HepG2 (cell line): ENCODE data around the gene ATP8B2. TPM values are rescaled to one million over a fixed set of nuclear protein-coding genes. Genes with fewer than 3 reads are reported as not detected.
A peak's percentile ranks its signal among the peaks of the same experiment; 100 is the strongest.

Source experiments
- ADNP ChIP-seq: sonication (generic); formaldehyde crosslinking; IDR thresholded peaks from 2 replicates; pipeline ENCODE4 v1.4.0; 2020; ENCODE audit warnings: missing genetic modification reagents
- ARNTL ChIP-seq: sonication (generic); formaldehyde crosslinking; IDR thresholded peaks from 2 replicates; pipeline ENCODE4 v1.4.0; 2020; ENCODE audit warnings: mild to moderate bottlenecking, missing genetic modification reagents
- ELF3 ChIP-seq: IDR thresholded peaks from 2 replicates; pipeline ENCODE4 v1.6.1; 2016; ENCODE audit warnings: missing genetic modification reagents, missing compliant biosample characterization
- KDM2A ChIP-seq: sonication (generic); formaldehyde crosslinking; IDR thresholded peaks from 2 replicates; pipeline ENCODE4 v1.4.0; 2020; ENCODE audit warnings: low read depth, missing genetic modification reagents, borderline replicate concordance
- NFRKB ChIP-seq: fragments of 450-650 bp; IDR thresholded peaks from 2 replicates; pipeline ENCODE4 v1.6.1; 2017
- NPAS2 ChIP-seq: sonication (generic); formaldehyde crosslinking; IDR thresholded peaks from 2 replicates; pipeline ENCODE4 v1.8.0; 2022; ENCODE audit warnings: mild to moderate bottlenecking, missing genetic modification reagents, borderline replicate concordance
- NR2F2 ChIP-seq: IDR thresholded peaks from 2 replicates; pipeline ENCODE4 v1.6.1; 2012; ENCODE audit warnings: low read depth, inconsistent platforms, borderline replicate concordance
- POGZ ChIP-seq: sonication (generic); formaldehyde crosslinking; IDR thresholded peaks from 2 replicates; pipeline ENCODE4 v1.4.0; 2020; ENCODE audit warnings: mild to moderate bottlenecking, missing genetic modification reagents
- SAP130 ChIP-seq: IDR thresholded peaks from 2 replicates; pipeline ENCODE4 v1.6.1; 2016; ENCODE audit warnings: low read depth
- SKI ChIP-seq: fragments of 450-650 bp; IDR thresholded peaks from one replicate; pipeline ENCODE4 v1.6.1; 2018; ENCODE audit warnings: mild to moderate bottlenecking; ENCODE audit not compliant: partially characterized antibody
- SRY ChIP-seq: sonication (generic); formaldehyde crosslinking; IDR thresholded peaks from 2 replicates; pipeline ENCODE4 v1.8.0; 2022; ENCODE audit warnings: mild to moderate bottlenecking, missing genetic modification reagents
- THAP11 ChIP-seq: IDR thresholded peaks from 2 replicates; pipeline ENCODE4 v1.6.1; 2016; ENCODE audit warnings: missing biosample characterization, missing genetic modification reagents
- ZNF232 ChIP-seq: sonication (generic); formaldehyde crosslinking; IDR thresholded peaks from 2 replicates; pipeline ENCODE4 v1.4.0; 2020; ENCODE audit warnings: missing genetic modification reagents, borderline replicate concordance
- ZNF432 ChIP-seq: sonication (generic); formaldehyde crosslinking; IDR thresholded peaks from 2 replicates; pipeline ENCODE4 v1.5.0; 2020; ENCODE audit warnings: missing genetic modification reagents, mild to moderate bottlenecking, borderline replicate concordance
- ZNF468 ChIP-seq: sonication (generic); formaldehyde crosslinking; IDR thresholded peaks from 2 replicates; pipeline ENCODE4 v1.8.0; 2022; ENCODE audit warnings: mild to moderate bottlenecking, moderate library complexity, missing genetic modification reagents
- ZNF567 ChIP-seq: sonication (generic); formaldehyde crosslinking; IDR thresholded peaks from 2 replicates; pipeline ENCODE4 v1.8.1; 2023; ENCODE audit warnings: mild to moderate bottlenecking, missing genetic modification reagents, borderline replicate concordance
- polyA plus RNA-seq, 8 experiments: library from polyadenylated mRNA; depleted of rRNA in 3 of 8; stranded (reverse) in 7 of 8; unstranded in 1 of 8; fragments of >200 nt; fragmentation: Illumina TruSeq in 4 of 8; extraction: Trizol in 4 of 8; gene quantifications; 2 replicates each; pipeline versions ENCODE4 v1.2.1 to v1.2.3, GENCODE V29; 2011 to 2016; ENCODE audit warnings: low read depth in 4 of 8, missing spikeins in 1 of 8, mixed read lengths in 1 of 8; ENCODE audit not compliant: insufficient read depth in 1 of 8
- total RNA-seq, 5 experiments: library from RNA; depleted of rRNA; stranded (reverse); fragments of >200 nt; fragmentation: Illumina TruSeq; extraction: Trizol; gene quantifications; 2 replicates each; pipeline ENCODE4 v1.2.3, GENCODE V29; 2016; ENCODE audit warnings: low read depth in 1 of 5
- TF ChIP-seq, protein P1 (sequence below), 2 experiments: sonication (generic) in 1 of 2; formaldehyde crosslinking in 1 of 2; IDR thresholded peaks; 2 replicates each; pipeline versions ENCODE4 v1.4.0 to v1.6.1; 2018 to 2020; ENCODE audit warnings: missing genetic modification reagents in 2 of 2, borderline replicate concordance in 1 of 2, low read depth in 1 of 2, mild to moderate bottlenecking in 1 of 2, missing biosample characterization in 1 of 2
- TF ChIP-seq, protein P2 (sequence below): sonication (generic); formaldehyde crosslinking; IDR thresholded peaks from 2 replicates; pipeline ENCODE4 v1.5.1; 2020; ENCODE audit warnings: missing genetic modification reagents, mild to moderate bottlenecking, borderline replicate concordance
- TF ChIP-seq, protein P3 (sequence below): sonication (generic); formaldehyde crosslinking; IDR thresholded peaks from 2 replicates; pipeline ENCODE4 v1.5.1; 2020; ENCODE audit warnings: mild to moderate bottlenecking, missing genetic modification reagents, moderate library complexity
- TF ChIP-seq, protein P4 (sequence below): sonication (generic); formaldehyde crosslinking; IDR thresholded peaks from 2 replicates; pipeline ENCODE4 v1.9.0; 2022; ENCODE audit warnings: missing genetic modification reagents, mild to moderate bottlenecking, borderline replicate concordance

ATP8B2 gene
- total and polyA plus RNA-seq, 2 of the 13 experiments (the other 11 are each of a cell fraction or from before 2014, with no cell fraction given) = 20.4 to 39.3 TPM

DNA sequence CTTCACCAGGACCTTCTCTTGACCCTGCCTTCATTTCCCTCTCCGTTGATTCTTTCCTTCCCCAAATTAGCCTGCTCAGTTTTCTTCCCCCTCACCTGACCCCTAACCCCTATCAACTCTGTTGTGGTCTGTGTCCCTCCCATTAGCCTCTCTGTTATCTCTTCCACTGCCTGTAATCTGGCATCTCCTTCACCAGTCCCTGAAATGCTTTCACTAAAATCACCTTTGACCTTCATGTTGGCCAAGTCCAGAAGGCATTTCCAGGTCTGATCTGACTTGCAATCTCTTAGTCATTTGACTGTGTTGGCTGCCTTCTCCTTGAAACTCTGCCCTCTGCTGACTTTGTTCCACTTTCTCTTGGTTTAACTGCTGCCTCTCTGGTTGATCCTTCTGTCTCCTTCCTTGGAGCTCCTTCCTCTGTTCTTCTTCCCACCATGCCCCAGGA, 28.2 kb downstream of the ATP8B2 start (continued):
- TF ChIP-seq, protein P1, sequence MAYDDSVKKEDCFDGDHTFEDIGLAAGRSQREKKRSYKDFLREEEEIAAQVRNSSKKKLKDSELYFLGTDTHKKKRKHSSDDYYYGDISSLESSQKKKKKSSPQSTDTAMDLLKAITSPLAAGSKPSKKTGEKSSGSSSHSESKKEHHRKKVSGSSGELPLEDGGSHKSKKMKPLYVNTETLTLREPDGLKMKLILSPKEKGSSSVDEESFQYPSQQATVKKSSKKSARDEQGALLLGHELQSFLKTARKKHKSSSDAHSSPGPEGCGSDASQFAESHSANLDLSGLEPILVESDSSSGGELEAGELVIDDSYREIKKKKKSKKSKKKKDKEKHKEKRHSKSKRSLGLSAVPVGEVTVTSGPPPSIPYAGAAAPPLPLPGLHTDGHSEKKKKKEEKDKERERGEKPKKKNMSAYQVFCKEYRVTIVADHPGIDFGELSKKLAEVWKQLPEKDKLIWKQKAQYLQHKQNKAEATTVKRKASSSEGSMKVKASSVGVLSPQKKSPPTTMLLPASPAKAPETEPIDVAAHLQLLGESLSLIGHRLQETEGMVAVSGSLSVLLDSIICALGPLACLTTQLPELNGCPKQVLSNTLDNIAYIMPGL (CRISPR knock-in tag; IDR thresholded peaks at IDR 0.05; ENCODE audit: borderline replicate concordance in 1 of 2, low read depth in 1 of 2) = 0 out of 4 replicates have a peak, but pooled peaks of 1 of the 2 experiments have one; percentile 41
- TF ChIP-seq KDM2A (CRISPR knock-in tag) (no peak), ZNF432 (CRISPR knock-in tag) (no peak), ZNF232 (CRISPR knock-in tag) (no peak), ADNP (CRISPR knock-in tag) (no peak), POGZ (no peak), ELF3 (CRISPR knock-in tag) (peak; percentile 9; the same call in 1 of the 2 replicates), ZNF468 (CRISPR knock-in tag) (no peak), NFRKB (no peak), SKI (no peak), NPAS2 (CRISPR knock-in tag) (no peak), ARNTL (no peak), THAP11 (CRISPR knock-in tag) (no peak), SRY (CRISPR knock-in tag) (no peak), NR2F2 (0 out of 2 replicates have a peak, but pooled peaks have one; percentile 30), ZNF567 (CRISPR knock-in tag) (no peak), SAP130 (CRISPR knock-in tag) (0 out of 2 replicates have a peak, but pooled peaks have one; percentile 3)
- TF ChIP-seq, protein P2, sequence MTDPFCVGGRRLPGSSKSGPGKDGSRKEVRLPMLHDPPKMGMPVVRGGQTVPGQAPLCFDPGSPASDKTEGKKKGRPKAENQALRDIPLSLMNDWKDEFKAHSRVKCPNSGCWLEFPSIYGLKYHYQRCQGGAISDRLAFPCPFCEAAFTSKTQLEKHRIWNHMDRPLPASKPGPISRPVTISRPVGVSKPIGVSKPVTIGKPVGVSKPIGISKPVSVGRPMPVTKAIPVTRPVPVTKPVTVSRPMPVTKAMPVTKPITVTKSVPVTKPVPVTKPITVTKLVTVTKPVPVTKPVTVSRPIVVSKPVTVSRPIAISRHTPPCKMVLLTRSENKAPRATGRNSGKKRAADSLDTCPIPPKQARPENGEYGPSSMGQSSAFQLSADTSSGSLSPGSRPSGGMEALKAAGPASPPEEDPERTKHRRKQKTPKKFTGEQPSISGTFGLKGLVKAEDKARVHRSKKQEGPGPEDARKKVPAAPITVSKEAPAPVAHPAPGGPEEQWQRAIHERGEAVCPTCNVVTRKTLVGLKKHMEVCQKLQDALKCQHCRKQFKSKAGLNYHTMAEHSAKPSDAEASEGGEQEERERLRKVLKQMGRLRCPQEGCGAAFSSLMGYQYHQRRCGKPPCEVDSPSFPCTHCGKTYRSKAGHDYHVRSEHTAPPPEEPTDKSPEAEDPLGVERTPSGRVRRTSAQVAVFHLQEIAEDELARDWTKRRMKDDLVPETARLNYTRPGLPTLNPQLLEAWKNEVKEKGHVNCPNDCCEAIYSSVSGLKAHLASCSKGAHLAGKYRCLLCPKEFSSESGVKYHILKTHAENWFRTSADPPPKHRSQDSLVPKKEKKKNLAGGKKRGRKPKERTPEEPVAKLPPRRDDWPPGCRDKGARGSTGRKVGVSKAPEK (CRISPR knock-in tag) = peak; percentile 15; the same call in 1 of the 2 replicates
- TF ChIP-seq, protein P3, sequence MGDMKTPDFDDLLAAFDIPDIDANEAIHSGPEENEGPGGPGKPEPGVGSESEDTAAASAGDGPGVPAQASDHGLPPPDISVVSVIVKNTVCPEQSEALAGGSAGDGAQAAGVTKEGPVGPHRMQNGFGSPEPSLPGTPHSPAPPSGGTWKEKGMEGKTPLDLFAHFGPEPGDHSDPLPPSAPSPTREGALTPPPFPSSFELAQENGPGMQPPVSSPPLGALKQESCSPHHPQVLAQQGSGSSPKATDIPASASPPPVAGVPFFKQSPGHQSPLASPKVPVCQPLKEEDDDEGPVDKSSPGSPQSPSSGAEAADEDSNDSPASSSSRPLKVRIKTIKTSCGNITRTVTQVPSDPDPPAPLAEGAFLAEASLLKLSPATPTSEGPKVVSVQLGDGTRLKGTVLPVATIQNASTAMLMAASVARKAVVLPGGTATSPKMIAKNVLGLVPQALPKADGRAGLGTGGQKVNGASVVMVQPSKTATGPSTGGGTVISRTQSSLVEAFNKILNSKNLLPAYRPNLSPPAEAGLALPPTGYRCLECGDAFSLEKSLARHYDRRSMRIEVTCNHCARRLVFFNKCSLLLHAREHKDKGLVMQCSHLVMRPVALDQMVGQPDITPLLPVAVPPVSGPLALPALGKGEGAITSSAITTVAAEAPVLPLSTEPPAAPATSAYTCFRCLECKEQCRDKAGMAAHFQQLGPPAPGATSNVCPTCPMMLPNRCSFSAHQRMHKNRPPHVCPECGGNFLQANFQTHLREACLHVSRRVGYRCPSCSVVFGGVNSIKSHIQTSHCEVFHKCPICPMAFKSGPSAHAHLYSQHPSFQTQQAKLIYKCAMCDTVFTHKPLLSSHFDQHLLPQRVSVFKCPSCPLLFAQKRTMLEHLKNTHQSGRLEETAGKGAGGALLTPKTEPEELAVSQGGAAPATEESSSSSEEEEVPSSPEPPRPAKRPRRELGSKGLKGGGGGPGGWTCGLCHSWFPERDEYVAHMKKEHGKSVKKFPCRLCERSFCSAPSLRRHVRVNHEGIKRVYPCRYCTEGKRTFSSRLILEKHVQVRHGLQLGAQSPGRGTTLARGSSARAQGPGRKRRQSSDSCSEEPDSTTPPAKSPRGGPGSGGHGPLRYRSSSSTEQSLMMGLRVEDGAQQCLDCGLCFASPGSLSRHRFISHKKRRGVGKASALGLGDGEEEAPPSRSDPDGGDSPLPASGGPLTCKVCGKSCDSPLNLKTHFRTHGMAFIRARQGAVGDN (CRISPR knock-in tag) = no peak
- TF ChIP-seq, protein P4, sequence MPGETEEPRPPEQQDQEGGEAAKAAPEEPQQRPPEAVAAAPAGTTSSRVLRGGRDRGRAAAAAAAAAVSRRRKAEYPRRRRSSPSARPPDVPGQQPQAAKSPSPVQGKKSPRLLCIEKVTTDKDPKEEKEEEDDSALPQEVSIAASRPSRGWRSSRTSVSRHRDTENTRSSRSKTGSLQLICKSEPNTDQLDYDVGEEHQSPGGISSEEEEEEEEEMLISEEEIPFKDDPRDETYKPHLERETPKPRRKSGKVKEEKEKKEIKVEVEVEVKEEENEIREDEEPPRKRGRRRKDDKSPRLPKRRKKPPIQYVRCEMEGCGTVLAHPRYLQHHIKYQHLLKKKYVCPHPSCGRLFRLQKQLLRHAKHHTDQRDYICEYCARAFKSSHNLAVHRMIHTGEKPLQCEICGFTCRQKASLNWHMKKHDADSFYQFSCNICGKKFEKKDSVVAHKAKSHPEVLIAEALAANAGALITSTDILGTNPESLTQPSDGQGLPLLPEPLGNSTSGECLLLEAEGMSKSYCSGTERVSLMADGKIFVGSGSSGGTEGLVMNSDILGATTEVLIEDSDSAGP (CRISPR knock-in tag) = no peak
